ENCODE data around the gene MBD1. TPM values are rescaled to one million over a fixed set of nuclear protein-coding genes. Genes with fewer than 3 reads are reported as not detected.

MBD1 gene
- total and polyA plus RNA-seq, 2 of the 13 experiments (the other 11 are each of a cell fraction or from before 2014, with no cell fraction given) = 25.5 to 28.6 TPM

- TF ChIP-seq ZBTB2 (CRISPR knock-in tag; IDR thresholded peaks at IDR 0.05; ENCODE audit: low read depth) = no peak
- no peak for TF ChIP-seq ZXDC (CRISPR knock-in tag; IDR thresholded peaks at IDR 0.05)
- TF ChIP-seq PAF1 (CRISPR knock-in tag; IDR thresholded peaks at IDR 0.05) = no peak
- TF ChIP-seq MXI1 (IDR thresholded peaks at IDR 0.05; ENCODE audit: borderline replicate concordance, low read depth, low read length) = no peak
- TF ChIP-seq RBFOX2 (IDR thresholded peaks at IDR 0.05; ENCODE audit: low read depth, low read length) = peak; percentile 47; the same call in 1 of the 2 replicates
- TF ChIP-seq HNRNPL (IDR thresholded peaks at IDR 0.05; ENCODE audit: low read depth, low read length) = no peak
- TF ChIP-seq ZNF660 (CRISPR knock-in tag; IDR thresholded peaks at IDR 0.05; ENCODE audit: borderline replicate concordance, low read depth) = no peak
- no peak for TF ChIP-seq YY1 (IDR thresholded peaks at IDR 0.05; ENCODE audit: insufficient read depth, insufficient replicate concordance, low read depth, low read length)
- no peak for TF ChIP-seq BRCA1 (CRISPR knock-in tag; IDR thresholded peaks at IDR 0.05)
- TF ChIP-seq KLF12 (CRISPR knock-in tag; IDR thresholded peaks at IDR 0.05; ENCODE audit: borderline replicate concordance) = no peak
- TF ChIP-seq CREB3 (CRISPR knock-in tag; IDR thresholded peaks at IDR 0.05) = no peak
- TF ChIP-seq ZNF570 (CRISPR knock-in tag; IDR thresholded peaks at IDR 0.05; ENCODE audit: borderline replicate concordance) = no peak
- TF ChIP-seq KLF15 (CRISPR knock-in tag; IDR thresholded peaks at IDR 0.05; ENCODE audit: borderline replicate concordance) = no peak
- TF ChIP-seq ZNF776 (CRISPR knock-in tag; IDR thresholded peaks at IDR 0.05) = no peak
- TF ChIP-seq MTA1 (CRISPR knock-in tag; IDR thresholded peaks at IDR 0.05; ENCODE audit: borderline replicate concordance) = no peak
- no peak for TF ChIP-seq DZIP1 (CRISPR knock-in tag; IDR thresholded peaks at IDR 0.05)
- no peak for TF ChIP-seq HOXD1 (CRISPR knock-in tag; IDR thresholded peaks at IDR 0.05)
- no peak for TF ChIP-seq ZNF510 (CRISPR knock-in tag; IDR thresholded peaks at IDR 0.05; ENCODE audit: low read depth)
- TF ChIP-seq SMC3 (IDR thresholded peaks at IDR 0.05; ENCODE audit: low read length) = no peak
- TF ChIP-seq RNF2 (conservative IDR thresholded peaks at IDR 0.05; ENCODE audit: low read depth) = no peak
- no peak for TF ChIP-seq ZNF567 (CRISPR knock-in tag; IDR thresholded peaks at IDR 0.05; ENCODE audit: borderline replicate concordance)
- no peak for TF ChIP-seq SRY (CRISPR knock-in tag; IDR thresholded peaks at IDR 0.05)
- TF ChIP-seq HOXA9 (CRISPR knock-in tag; IDR thresholded peaks at IDR 0.05; ENCODE audit: borderline replicate concordance) = no peak
Observed at GRCh38 chr18:50268022-50268747, 13.1 kb downstream of the MBD1 start (continued).

All from HepG2 (cell line).